Caco-2 (cell line): Measurements from ENCODE around the gene CD14. TPM values are rescaled to one million over a fixed set of nuclear protein-coding genes. Genes with fewer than 3 reads are reported as not detected.
A peak's percentile ranks its signal among the peaks of the same experiment; 100 is the strongest.
"Not testable (repeated sequence)": the region's sequence is repeated elsewhere in the genome, so short reads cannot be mapped to it uniquely, and the experiment has no call there.

Source experiments
- BruUV-seq: library from RNA; stranded (reverse); fragments of 400-500 nt; replicated peaks from 2 replicates; lab custom pipeline; 2021; lab: Mats Ljungman, UMichigan
- CTCF ChIA-PET: fragments of 300-600 bp; sonication (Branson Sonifier 250); formaldehyde crosslinking; loops from one replicate; lab custom pipeline; 2022; ENCODE audit warnings: antibody characterized with exemption; lab: Charles Lee
- POLR2A ChIA-PET: fragments of 300-600 bp; sonication (Branson Sonifier 250); formaldehyde crosslinking; loops from one replicate; lab custom pipeline; 2022; ENCODE audit warnings: antibody characterized with exemption; lab: Charles Lee
- DNase-seq, 2 experiments: peaks; one replicate each; pipeline versions ENCODE4 v3.0.0 to v3.0.0-alpha.2; 2020 to 2022
- H3K27me3 ChIP-seq: replicated peaks from 2 replicates; pipeline ENCODE4 v1.6.0; 2011; ENCODE audit warnings: low read length; ENCODE audit not compliant: control insufficient read depth, insufficient read depth
- H3K36me3 ChIP-seq: 2 replicates; pipeline ENCODE4 v1.5.1; 2011; ENCODE audit warnings: low read length; ENCODE audit not compliant: control insufficient read depth, insufficient read depth
- H3K4me1 ChIP-seq: fragments of 250-450 bp; sonication (Bioruptor Pico); 2 replicates; pipeline ENCODE4 v1.5.1; 2020; ENCODE audit warnings: mild to moderate bottlenecking
- H3K4me3 ChIP-seq: 2 replicates; pipeline ENCODE4 v1.5.1; 2011; ENCODE audit warnings: low read depth, mild to moderate bottlenecking, control low read depth, low read length
- H3K9me3 ChIP-seq: fragments of 250-450 bp; sonication (Bioruptor Pico); 2 replicates; pipeline ENCODE4 v1.5.1; 2020; ENCODE audit warnings: mild to moderate bottlenecking, moderate library complexity
- H3K27ac Mint-ChIP-seq: one replicate; pipeline ENCODE4 v1.8.0; 2022; ENCODE audit warnings: mixed read lengths; ENCODE audit not compliant: unreplicated experiment
- H3K27me3 Mint-ChIP-seq: one replicate; pipeline ENCODE4 v1.8.0; 2022; ENCODE audit warnings: mixed read lengths; ENCODE audit not compliant: insufficient read depth, unreplicated experiment
- H3K36me3 Mint-ChIP-seq: one replicate; pipeline ENCODE4 v1.8.0; 2022; ENCODE audit warnings: mild to moderate bottlenecking, mixed read lengths; ENCODE audit not compliant: insufficient read depth, unreplicated experiment
- H3K4me1 Mint-ChIP-seq: one replicate; pipeline ENCODE4 v1.8.0; 2022; ENCODE audit warnings: low read depth, mixed read lengths; ENCODE audit not compliant: unreplicated experiment
- H3K4me3 Mint-ChIP-seq: one replicate; pipeline ENCODE4 v1.8.0; 2022; ENCODE audit warnings: mild to moderate bottlenecking, moderate library complexity, mixed read lengths; ENCODE audit not compliant: unreplicated experiment
- H3K9me3 Mint-ChIP-seq: one replicate; pipeline ENCODE4 v1.8.0; 2022; ENCODE audit warnings: mixed read lengths; ENCODE audit not compliant: unreplicated experiment
- CTCF ChIP-seq, 2 experiments: fragments of 200-600 bp in 1 of 2; IDR thresholded peaks; 1 replicate in 1 of 2; 2 replicates in 1 of 2; pipeline versions ENCODE4 v1.5.1 to v1.8.0; 2011 to 2022; ENCODE audit warnings: antibody characterized with exemption in 1 of 2, control low read depth in 1 of 2, inconsistent platforms in 1 of 2, low read depth in 1 of 2, low read length in 1 of 2, mild to moderate bottlenecking in 1 of 2, moderate library complexity in 1 of 2; ENCODE audit not compliant: insufficient read depth in 1 of 2, severe bottlenecking in 1 of 2, unreplicated experiment in 1 of 2
- intact Hi-C: fragments of 100-400 bp; cut with micrococcal nuclease; formaldehyde crosslinking; loops from one replicate; pipeline ENCODE4 v1.10.0; 2022; ENCODE audit not compliant: unreplicated experiment
- total RNA-seq: library from RNA; stranded (reverse); gene quantifications from 2 replicates; pipeline ENCODE4 v1.2.3, GENCODE V29; 2022

Gene CD14
- total RNA-seq, 1 experiment from 2014 or later, result 13.3 TPM

GRCh38 chr5:140664359-140665119 lies 31.6 kb upstream of the CD14 start, which contains the start of gene WDR55:
Gene WDR55 (plus strand): TSS chr5:140664904. CDS start chr5:140664913, 9 bp downstream.
- no peak for TF ChIP-seq CTCF (IDR thresholded peaks at IDR 0.05; ENCODE audit: insufficient read depth in 1 of 2, low read depth in 1 of 2, low read length in 1 of 2, severe bottlenecking in 1 of 2, unreplicated experiment in 1 of 2)
- Histone ChIP-seq H3K27me3 (no peaks in the 10 kb centered on the region), H3K4me3 (peak within 1 kb of the TSS; percentile 86), H3K36me3 (peaks cover 4% of the 10 kb centered on the region), H3K4me1 (peaks cover 7% of the 10 kb centered on the region; the same call in 1 of the 2 replicates), H3K9me3 (no peaks in the 10 kb centered on the region)
- BruUV-seq, result TSS peak; percentile 85
- H3K36me3 Mint-ChIP-seq, result peaks cover 77% of the 10 kb centered on the region
- H3K27ac Mint-ChIP-seq, result peak within 1 kb of the TSS; percentile 89
- peaks cover 14% of the 10 kb centered on the region for H3K4me1 Mint-ChIP-seq
- ChIA-PET POLR2A (interaction anchor here (0.6 to 1.5 kb wide), 5 partner anchors 17 to 117 kb away, joined by 4 to 32 read pairs (median 6); partner anchors contain the start of genes EIF4EBP3, HARS1, HARS2 and IK), CTCF (interaction anchor here (0.8 to 1.1 kb wide), 2 partner anchors 17 to 54 kb away, joined by 3 read pairs; partner anchors contain the start of genes IK and NDUFA2)
- no peaks in the 10 kb centered on the region for H3K27me3 Mint-ChIP-seq
- H3K9me3 Mint-ChIP-seq, result peaks cover 9% of the 10 kb centered on the region
- DNase-seq, result peak; percentile 97
- intact Hi-C loops, result loop anchor here (1.0 to 2.0 kb wide), 5 partner anchors 17 to 292 kb away; partner anchors contain the start of genes HARS1, HARS2, IK and NDUFA2
- H3K4me3 Mint-ChIP-seq, result peak within 1 kb of the TSS; percentile 98

- TF ChIP-seq CTCF (IDR thresholded peaks at IDR 0.05; ENCODE audit: insufficient read depth in 1 of 2, low read depth in 1 of 2, low read length in 1 of 2, severe bottlenecking in 1 of 2, unreplicated experiment in 1 of 2), result no peak
- no peaks in the 10 kb centered on the region for H3K9me3 ChIP-seq
- no TSS peak for BruUV-seq
- ChIA-PET CTCF (interaction anchor here (0.6 to 0.8 kb wide), 2 partner anchors 16 to 1029 kb away, joined by 3 to 9 read pairs; partner anchors contain the start of genes IK and NDUFA2), POLR2A (interaction anchor here (0.6 to 1.5 kb wide), 4 partner anchors 16 to 882 kb away, joined by 5 to 32 read pairs (median 8); partner anchors contain the start of genes HARS1, HARS2, IK and NDUFA2)
- Mint-ChIP-seq H3K27ac (peak overlapping the region; percentile 89), H3K4me3 (peak overlapping the region; percentile 98), H3K9me3 (peaks cover 9% of the 10 kb centered on the region), H3K27me3 (no peaks in the 10 kb centered on the region), H3K4me1 (peaks cover 14% of the 10 kb centered on the region), H3K36me3 (peaks cover 75% of the 10 kb centered on the region)
- no peak for DNase-seq
- peak overlapping the region; percentile 86 for H3K4me3 ChIP-seq
- intact Hi-C loops, result loop anchor here (1.0 to 2.0 kb wide), 5 partner anchors 17 to 291 kb away; partner anchors contain the start of genes HARS1, HARS2, IK and NDUFA2
- H3K4me1 ChIP-seq, result peaks cover 7% of the 10 kb centered on the region; the same call in 1 of the 2 replicates
- no peaks in the 10 kb centered on the region for H3K27me3 ChIP-seq
- H3K36me3 ChIP-seq, result peaks cover 4% of the 10 kb centered on the region
Measured at GRCh38 chr5:140664030-140664358, 31.0 kb upstream of the CD14 start.

GRCh38 chr5:140660371-140660770 lies 27.4 kb upstream of the CD14 start:
- H3K4me1 ChIP-seq, POLR2A ChIA-PET, BruUV-seq, H3K9me3 ChIP-seq, H3K4me3 ChIP-seq, intact Hi-C loops, H3K27ac Mint-ChIP-seq, H3K27me3 Mint-ChIP-seq, H3K9me3 Mint-ChIP-seq, H3K27me3 ChIP-seq, CTCF ChIA-PET, H3K36me3 ChIP-seq, H3K4me3 Mint-ChIP-seq, DNase-seq, H3K4me1 Mint-ChIP-seq: not testable (repeated sequence)
- peaks cover 70% of the 10 kb centered on the region for H3K36me3 Mint-ChIP-seq
